H1 (cell line): ENCODE results near the gene LNPEP. TPM values are rescaled to one million over a fixed set of nuclear protein-coding genes. Genes with fewer than 3 reads are reported as not detected.

Experiments used
- CTBP2 ChIP-seq: IDR thresholded peaks from 2 replicates; pipeline ENCODE4 v1.7.0; 2011; ENCODE audit warnings: borderline replicate concordance, mild to moderate bottlenecking, moderate library complexity, mixed read lengths, low read length; ENCODE audit not compliant: insufficient read depth, insufficient read length
- HDAC2 ChIP-seq, 2 experiments: fragments of 300-600 bp in 1 of 2; sonication (generic) in 1 of 2; IDR thresholded peaks; 2 replicates each; pipeline ENCODE4 v1.6.1; 2011 to 2012; ENCODE audit warnings: low read depth in 2 of 2, low read length in 2 of 2, mild to moderate bottlenecking in 2 of 2, moderate library complexity in 2 of 2, borderline replicate concordance in 1 of 2, inconsistent platforms in 1 of 2
- SIRT6 ChIP-seq: IDR thresholded peaks from one replicate; pipeline ENCODE4 v1.7.1; 2012; ENCODE audit warnings: low read length, inconsistent platforms
- SRF ChIP-seq: IDR thresholded peaks from 2 replicates; pipeline ENCODE4 v1.6.1; 2011; ENCODE audit warnings: mild to moderate bottlenecking, low read depth, low read length, moderate library complexity
- ZNF274 ChIP-seq: IDR thresholded peaks from 2 replicates; pipeline ENCODE4 v1.7.0; 2012; ENCODE audit warnings: low read length, borderline replicate concordance; ENCODE audit errors: extremely low read depth
- polyA plus RNA-seq, 7 experiments: library from polyadenylated mRNA; depleted of rRNA in 3 of 7; stranded (reverse) in 5 of 7; unstranded in 2 of 7; fragments of >200 nt in 5 of 7; fragments of 200-250 nt in 2 of 7; gene quantifications; 1 replicate in 5 of 7; 2 replicates in 1 of 7; 4 replicates in 1 of 7; pipeline versions ENCODE4 v1.2.1 to v1.2.3, GENCODE V29; 2011 to 2013; ENCODE audit warnings: missing spikeins in 2 of 7, mixed read lengths in 2 of 7
- total RNA-seq: library from RNA; stranded (reverse); fragmentation: NEBNext Ultra II Directional; extraction: Animal tissue kit (Norgen Biotek cat#: 25700); gene quantifications from 2 replicates; pipeline ENCODE4 v1.2.1, GENCODE V29; 2021
- TF ChIP-seq, protein P1 (sequence below): fragments of 300-600 bp; sonication (generic); IDR thresholded peaks from 2 replicates; pipeline ENCODE4 v1.7.1; 2012; ENCODE audit warnings: low read length, moderate library complexity, mild to moderate bottlenecking, inconsistent platforms; ENCODE audit not compliant: insufficient replicate concordance
- TF ChIP-seq, protein P2 (sequence below), 3 experiments: IDR thresholded peaks; 1 replicate in 2 of 3; 2 replicates in 1 of 3; pipeline versions ENCODE4 v1.5.1 to v1.6.1; 2011; ENCODE audit warnings: low read length in 3 of 3, mild to moderate bottlenecking in 3 of 3, inconsistent platforms in 2 of 3, low read depth in 1 of 3, moderate library complexity in 1 of 3; ENCODE audit not compliant: insufficient read depth in 1 of 3; ENCODE audit errors: control extremely low read depth in 1 of 3

Gene LNPEP
- total and polyA plus RNA-seq, 2 of the 8 experiments (the other 6 are each of a cell fraction or from before 2014, with no cell fraction given), result 1.8 to 4.5 TPM

DNA sequence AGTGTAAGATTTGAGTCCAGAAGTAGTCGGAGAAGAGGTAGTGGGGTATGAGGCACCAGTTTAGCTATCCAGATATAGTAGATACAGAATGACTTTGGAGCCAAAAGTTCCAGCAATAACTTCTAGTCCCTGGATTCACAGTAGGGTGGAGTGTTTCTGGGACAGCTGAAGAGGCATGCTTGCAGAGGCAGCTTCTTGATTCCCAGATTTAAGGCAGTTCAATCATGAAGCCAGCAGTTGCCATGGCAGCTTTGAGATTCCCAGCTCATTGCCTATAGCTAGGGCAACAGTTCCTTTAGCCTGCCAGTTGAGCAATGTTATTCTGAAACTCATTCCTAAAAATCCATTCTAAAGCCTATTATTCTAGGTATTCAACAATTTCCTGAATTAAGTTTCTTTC is 127.4 kb downstream of the LNPEP start (continued):
- TF ChIP-seq, protein P1, sequence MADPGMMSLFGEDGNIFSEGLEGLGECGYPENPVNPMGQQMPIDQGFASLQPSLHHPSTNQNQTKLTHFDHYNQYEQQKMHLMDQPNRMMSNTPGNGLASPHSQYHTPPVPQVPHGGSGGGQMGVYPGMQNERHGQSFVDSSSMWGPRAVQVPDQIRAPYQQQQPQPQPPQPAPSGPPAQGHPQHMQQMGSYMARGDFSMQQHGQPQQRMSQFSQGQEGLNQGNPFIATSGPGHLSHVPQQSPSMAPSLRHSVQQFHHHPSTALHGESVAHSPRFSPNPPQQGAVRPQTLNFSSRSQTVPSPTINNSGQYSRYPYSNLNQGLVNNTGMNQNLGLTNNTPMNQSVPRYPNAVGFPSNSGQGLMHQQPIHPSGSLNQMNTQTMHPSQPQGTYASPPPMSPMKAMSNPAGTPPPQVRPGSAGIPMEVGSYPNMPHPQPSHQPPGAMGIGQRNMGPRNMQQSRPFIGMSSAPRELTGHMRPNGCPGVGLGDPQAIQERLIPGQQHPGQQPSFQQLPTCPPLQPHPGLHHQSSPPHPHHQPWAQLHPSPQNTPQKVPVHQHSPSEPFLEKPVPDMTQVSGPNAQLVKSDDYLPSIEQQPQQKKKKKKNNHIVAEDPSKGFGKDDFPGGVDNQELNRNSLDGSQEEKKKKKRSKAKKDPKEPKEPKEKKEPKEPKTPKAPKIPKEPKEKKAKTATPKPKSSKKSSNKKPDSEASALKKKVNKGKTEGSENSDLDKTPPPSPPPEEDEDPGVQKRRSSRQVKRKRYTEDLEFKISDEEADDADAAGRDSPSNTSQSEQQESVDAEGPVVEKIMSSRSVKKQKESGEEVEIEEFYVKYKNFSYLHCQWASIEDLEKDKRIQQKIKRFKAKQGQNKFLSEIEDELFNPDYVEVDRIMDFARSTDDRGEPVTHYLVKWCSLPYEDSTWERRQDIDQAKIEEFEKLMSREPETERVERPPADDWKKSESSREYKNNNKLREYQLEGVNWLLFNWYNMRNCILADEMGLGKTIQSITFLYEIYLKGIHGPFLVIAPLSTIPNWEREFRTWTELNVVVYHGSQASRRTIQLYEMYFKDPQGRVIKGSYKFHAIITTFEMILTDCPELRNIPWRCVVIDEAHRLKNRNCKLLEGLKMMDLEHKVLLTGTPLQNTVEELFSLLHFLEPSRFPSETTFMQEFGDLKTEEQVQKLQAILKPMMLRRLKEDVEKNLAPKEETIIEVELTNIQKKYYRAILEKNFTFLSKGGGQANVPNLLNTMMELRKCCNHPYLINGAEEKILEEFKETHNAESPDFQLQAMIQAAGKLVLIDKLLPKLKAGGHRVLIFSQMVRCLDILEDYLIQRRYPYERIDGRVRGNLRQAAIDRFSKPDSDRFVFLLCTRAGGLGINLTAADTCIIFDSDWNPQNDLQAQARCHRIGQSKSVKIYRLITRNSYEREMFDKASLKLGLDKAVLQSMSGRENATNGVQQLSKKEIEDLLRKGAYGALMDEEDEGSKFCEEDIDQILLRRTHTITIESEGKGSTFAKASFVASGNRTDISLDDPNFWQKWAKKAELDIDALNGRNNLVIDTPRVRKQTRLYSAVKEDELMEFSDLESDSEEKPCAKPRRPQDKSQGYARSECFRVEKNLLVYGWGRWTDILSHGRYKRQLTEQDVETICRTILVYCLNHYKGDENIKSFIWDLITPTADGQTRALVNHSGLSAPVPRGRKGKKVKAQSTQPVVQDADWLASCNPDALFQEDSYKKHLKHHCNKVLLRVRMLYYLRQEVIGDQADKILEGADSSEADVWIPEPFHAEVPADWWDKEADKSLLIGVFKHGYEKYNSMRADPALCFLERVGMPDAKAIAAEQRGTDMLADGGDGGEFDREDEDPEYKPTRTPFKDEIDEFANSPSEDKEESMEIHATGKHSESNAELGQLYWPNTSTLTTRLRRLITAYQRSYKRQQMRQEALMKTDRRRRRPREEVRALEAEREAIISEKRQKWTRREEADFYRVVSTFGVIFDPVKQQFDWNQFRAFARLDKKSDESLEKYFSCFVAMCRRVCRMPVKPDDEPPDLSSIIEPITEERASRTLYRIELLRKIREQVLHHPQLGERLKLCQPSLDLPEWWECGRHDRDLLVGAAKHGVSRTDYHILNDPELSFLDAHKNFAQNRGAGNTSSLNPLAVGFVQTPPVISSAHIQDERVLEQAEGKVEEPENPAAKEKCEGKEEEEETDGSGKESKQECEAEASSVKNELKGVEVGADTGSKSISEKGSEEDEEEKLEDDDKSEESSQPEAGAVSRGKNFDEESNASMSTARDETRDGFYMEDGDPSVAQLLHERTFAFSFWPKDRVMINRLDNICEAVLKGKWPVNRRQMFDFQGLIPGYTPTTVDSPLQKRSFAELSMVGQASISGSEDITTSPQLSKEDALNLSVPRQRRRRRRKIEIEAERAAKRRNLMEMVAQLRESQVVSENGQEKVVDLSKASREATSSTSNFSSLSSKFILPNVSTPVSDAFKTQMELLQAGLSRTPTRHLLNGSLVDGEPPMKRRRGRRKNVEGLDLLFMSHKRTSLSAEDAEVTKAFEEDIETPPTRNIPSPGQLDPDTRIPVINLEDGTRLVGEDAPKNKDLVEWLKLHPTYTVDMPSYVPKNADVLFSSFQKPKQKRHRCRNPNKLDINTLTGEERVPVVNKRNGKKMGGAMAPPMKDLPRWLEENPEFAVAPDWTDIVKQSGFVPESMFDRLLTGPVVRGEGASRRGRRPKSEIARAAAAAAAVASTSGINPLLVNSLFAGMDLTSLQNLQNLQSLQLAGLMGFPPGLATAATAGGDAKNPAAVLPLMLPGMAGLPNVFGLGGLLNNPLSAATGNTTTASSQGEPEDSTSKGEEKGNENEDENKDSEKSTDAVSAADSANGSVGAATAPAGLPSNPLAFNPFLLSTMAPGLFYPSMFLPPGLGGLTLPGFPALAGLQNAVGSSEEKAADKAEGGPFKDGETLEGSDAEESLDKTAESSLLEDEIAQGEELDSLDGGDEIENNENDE, result no peak
- TF ChIP-seq ZNF274, result no peak
- TF ChIP-seq, protein P2, sequence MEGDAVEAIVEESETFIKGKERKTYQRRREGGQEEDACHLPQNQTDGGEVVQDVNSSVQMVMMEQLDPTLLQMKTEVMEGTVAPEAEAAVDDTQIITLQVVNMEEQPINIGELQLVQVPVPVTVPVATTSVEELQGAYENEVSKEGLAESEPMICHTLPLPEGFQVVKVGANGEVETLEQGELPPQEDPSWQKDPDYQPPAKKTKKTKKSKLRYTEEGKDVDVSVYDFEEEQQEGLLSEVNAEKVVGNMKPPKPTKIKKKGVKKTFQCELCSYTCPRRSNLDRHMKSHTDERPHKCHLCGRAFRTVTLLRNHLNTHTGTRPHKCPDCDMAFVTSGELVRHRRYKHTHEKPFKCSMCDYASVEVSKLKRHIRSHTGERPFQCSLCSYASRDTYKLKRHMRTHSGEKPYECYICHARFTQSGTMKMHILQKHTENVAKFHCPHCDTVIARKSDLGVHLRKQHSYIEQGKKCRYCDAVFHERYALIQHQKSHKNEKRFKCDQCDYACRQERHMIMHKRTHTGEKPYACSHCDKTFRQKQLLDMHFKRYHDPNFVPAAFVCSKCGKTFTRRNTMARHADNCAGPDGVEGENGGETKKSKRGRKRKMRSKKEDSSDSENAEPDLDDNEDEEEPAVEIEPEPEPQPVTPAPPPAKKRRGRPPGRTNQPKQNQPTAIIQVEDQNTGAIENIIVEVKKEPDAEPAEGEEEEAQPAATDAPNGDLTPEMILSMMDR (IDR thresholded peaks at IDR 0.05; ENCODE audit: control extremely low read depth in 1 of 3, insufficient read depth in 1 of 3, low read depth in 1 of 3, low read length in 3 of 3), result no peak
- TF ChIP-seq SIRT6, result no peak
- TF ChIP-seq SRF, result no peak
- TF ChIP-seq CTBP2, result no peak
- no peak for TF ChIP-seq HDAC2 (IDR thresholded peaks at IDR 0.05; ENCODE audit: borderline replicate concordance in 1 of 2, low read depth in 2 of 2, low read length in 2 of 2)
